Dendritic cell treated with granulocyte-macrophage colony-stimulating factor and Interleukin-4, amounts not matched to agents 40 ng/mL and 50 ng/mL, for 4 days (primary cell): Measurements from ENCODE around the gene STXBP6.

Source experiments
- H3K27ac Mint-ChIP-seq: one replicate; pipeline ENCODE4 v1.8.0; 2022; ENCODE audit warnings: mild to moderate bottlenecking, mixed read lengths
- H3K27me3 Mint-ChIP-seq: one replicate; pipeline ENCODE4 v1.8.0; 2022; ENCODE audit warnings: mild to moderate bottlenecking, mixed read lengths
- H3K36me3 Mint-ChIP-seq: one replicate; pipeline ENCODE4 v1.8.0; 2022; ENCODE audit warnings: low read depth, mixed read lengths
- H3K4me1 Mint-ChIP-seq: one replicate; pipeline ENCODE4 v1.8.0; 2022; ENCODE audit warnings: low read depth, mixed read lengths
- H3K4me3 Mint-ChIP-seq: one replicate; pipeline ENCODE4 v1.8.0; 2022; ENCODE audit warnings: mild to moderate bottlenecking, moderate library complexity, mixed read lengths
- H3K9me3 Mint-ChIP-seq: one replicate; pipeline ENCODE4 v1.8.0; 2022; ENCODE audit warnings: mixed read lengths
- intact Hi-C: fragments of 100-400 bp; cut with micrococcal nuclease; formaldehyde crosslinking; loops from one replicate; pipeline ENCODE4 v1.15.0; 2022

Gene STXBP6

GRCh38 chr14:25049568-25050268 is at the start of gene STXBP6:
Gene STXBP6 (minus strand): TSS chr14:25050147. CDS start chr14:24974818, 75,329 bp downstream.
- peaks cover 20% of the 10 kb centered on the region for H3K4me1 Mint-ChIP-seq
- H3K36me3 Mint-ChIP-seq, result no peaks in the 10 kb centered on the region
- peaks cover 64% of the 10 kb centered on the region for H3K27me3 Mint-ChIP-seq
- H3K4me3 Mint-ChIP-seq, result peak within 1 kb of the TSS; percentile 71
- no peaks in the 10 kb centered on the region for H3K9me3 Mint-ChIP-seq
- no peak within 1 kb of the TSS for H3K27ac Mint-ChIP-seq
- intact Hi-C loops, result no loop called here

- Mint-ChIP-seq H3K4me3 (no peak overlapping the region), H3K27ac (no peak overlapping the region), H3K36me3 (no peaks in the 10 kb centered on the region), H3K4me1 (peaks cover 17% of the 10 kb centered on the region), H3K9me3 (no peaks in the 10 kb centered on the region), H3K27me3 (peaks cover 7% of the 10 kb centered on the region)
- intact Hi-C loops, result no loop called here
These were observed 47.2 kb upstream of the STXBP6 start for GRCh38 chr14:25097120-25097519.

GRCh38 chr14:25095736-25096437 is 45.9 kb upstream of the STXBP6 start:
- peaks cover 7% of the 10 kb centered on the region for H3K27me3 Mint-ChIP-seq
- H3K4me1 Mint-ChIP-seq, result peaks cover 20% of the 10 kb centered on the region
- intact Hi-C loops, result no loop called here
- H3K36me3 Mint-ChIP-seq, result no peaks in the 10 kb centered on the region
- H3K27ac Mint-ChIP-seq, result no peak overlapping the region
- no peak overlapping the region for H3K4me3 Mint-ChIP-seq
- H3K9me3 Mint-ChIP-seq, result no peaks in the 10 kb centered on the region

- Mint-ChIP-seq H3K9me3 (no peaks in the 10 kb centered on the region), H3K4me1 (peaks cover 24% of the 10 kb centered on the region), H3K27ac (no peak overlapping the region), H3K36me3 (no peaks in the 10 kb centered on the region), H3K4me3 (no peak overlapping the region), H3K27me3 (peaks cover 7% of the 10 kb centered on the region)
- intact Hi-C loops, result no loop called here
These were observed 44.4 kb upstream of the STXBP6 start for GRCh38 chr14:25094171-25094907.

- intact Hi-C loops, result no loop called here
- no peak overlapping the region for H3K4me3 Mint-ChIP-seq
- peaks cover 45% of the 10 kb centered on the region for H3K4me1 Mint-ChIP-seq
- no peaks in the 10 kb centered on the region for H3K36me3 Mint-ChIP-seq
- no peaks in the 10 kb centered on the region for H3K9me3 Mint-ChIP-seq
- no peak overlapping the region for H3K27ac Mint-ChIP-seq
- peaks cover 7% of the 10 kb centered on the region for H3K27me3 Mint-ChIP-seq
These were observed 42.4 kb upstream of the STXBP6 start for GRCh38 chr14:25092258-25092740.

GRCh38 chr14:25090716-25091454 is 40.9 kb upstream of the STXBP6 start:
- H3K27ac Mint-ChIP-seq, result no peak overlapping the region
- H3K27me3 Mint-ChIP-seq, result peaks cover 7% of the 10 kb centered on the region
- intact Hi-C loops, result no loop called here
- no peaks in the 10 kb centered on the region for H3K36me3 Mint-ChIP-seq
- no peaks in the 10 kb centered on the region for H3K9me3 Mint-ChIP-seq
- H3K4me3 Mint-ChIP-seq, result no peak overlapping the region
- peaks cover 58% of the 10 kb centered on the region for H3K4me1 Mint-ChIP-seq

GRCh38 chr14:25090256-25090655 is 40.3 kb upstream of the STXBP6 start:
- Mint-ChIP-seq H3K27me3 (peaks cover 7% of the 10 kb centered on the region), H3K27ac (no peak overlapping the region), H3K9me3 (no peaks in the 10 kb centered on the region), H3K4me3 (no peak overlapping the region), H3K36me3 (no peaks in the 10 kb centered on the region), H3K4me1 (peaks cover 54% of the 10 kb centered on the region)
- intact Hi-C loops, result no loop called here

- Mint-ChIP-seq H3K4me1 (peaks cover 47% of the 10 kb centered on the region), H3K27ac (no peak overlapping the region), H3K36me3 (no peaks in the 10 kb centered on the region), H3K27me3 (peaks cover 5% of the 10 kb centered on the region), H3K9me3 (no peaks in the 10 kb centered on the region), H3K4me3 (no peak overlapping the region)
- intact Hi-C loops, result no loop called here
These were observed 39.5 kb upstream of the STXBP6 start for GRCh38 chr14:25089496-25089895.

- Mint-ChIP-seq H3K27ac (peak overlapping the region; percentile 74), H3K4me3 (peak overlapping the region; percentile 39), H3K4me1 (peaks cover 51% of the 10 kb centered on the region), H3K27me3 (no peaks in the 10 kb centered on the region), H3K36me3 (no peaks in the 10 kb centered on the region), H3K9me3 (no peaks in the 10 kb centered on the region)
- intact Hi-C loops, result no loop called here
These were observed 37.0 kb upstream of the STXBP6 start for GRCh38 chr14:25086821-25087396.

- Mint-ChIP-seq H3K27me3 (no peaks in the 10 kb centered on the region), H3K4me3 (no peak overlapping the region), H3K9me3 (no peaks in the 10 kb centered on the region), H3K4me1 (peaks cover 59% of the 10 kb centered on the region), H3K36me3 (no peaks in the 10 kb centered on the region), H3K27ac (peak overlapping the region; percentile 74)
- intact Hi-C loops, result no loop called here
These were observed 36.1 kb upstream of the STXBP6 start for GRCh38 chr14:25086081-25086480.

GRCh38 chr14:25080682-25081081 is 30.7 kb upstream of the STXBP6 start:
- Mint-ChIP-seq H3K4me1 (peaks cover 41% of the 10 kb centered on the region), H3K4me3 (no peak overlapping the region), H3K9me3 (no peaks in the 10 kb centered on the region), H3K27ac (no peak overlapping the region), H3K27me3 (peaks cover 9% of the 10 kb centered on the region), H3K36me3 (no peaks in the 10 kb centered on the region)
- intact Hi-C loops, result no loop called here

- intact Hi-C loops, result no loop called here
- Mint-ChIP-seq H3K27me3 (peaks cover 14% of the 10 kb centered on the region), H3K36me3 (no peaks in the 10 kb centered on the region)
These were observed 29.4 kb upstream of the STXBP6 start for GRCh38 chr14:25079311-25079710.

GRCh38 chr14:25074099-25074685 is 24.2 kb upstream of the STXBP6 start:
- no peak overlapping the region for H3K4me3 Mint-ChIP-seq
- intact Hi-C loops, result no loop called here
- no peaks in the 10 kb centered on the region for H3K36me3 Mint-ChIP-seq
- peaks cover 21% of the 10 kb centered on the region for H3K27me3 Mint-ChIP-seq
- no peak overlapping the region for H3K27ac Mint-ChIP-seq
- no peaks in the 10 kb centered on the region for H3K9me3 Mint-ChIP-seq
- H3K4me1 Mint-ChIP-seq, result peaks cover 7% of the 10 kb centered on the region

More at GRCh38 chr14:25079311-25079710, 29.4 kb upstream of the STXBP6 start:
- Mint-ChIP-seq H3K9me3 (no peaks in the 10 kb centered on the region), H3K4me3 (no peak overlapping the region), H3K4me1 (peaks cover 41% of the 10 kb centered on the region), H3K27ac (no peak overlapping the region)
